H1 (cell line): ENCODE results near the gene RAD50. TPM values are rescaled to one million over a fixed set of nuclear protein-coding genes. Genes with fewer than 3 reads are reported as not detected.

Experiments used
- CTCF ChIA-PET: fragments of 300-600 bp; sonication (Branson Sonifier 250); formaldehyde crosslinking; loops from one replicate; lab custom pipeline; 2021; ENCODE audit not compliant: partially characterized antibody; lab: Charles Lee
- POLR2A ChIA-PET: fragments of 300-600 bp; sonication (Branson Sonifier 250); formaldehyde crosslinking; loops from one replicate; lab custom pipeline; 2021; ENCODE audit warnings: inconsistent platforms; ENCODE audit not compliant: partially characterized antibody; lab: Charles Lee
- DNase-seq, 2 experiments: peaks; one replicate each; pipeline versions ENCODE4 v3.0.0 to v3.0.0-alpha.2; 2010 to 2022; ENCODE audit warnings: low spot score in 2 of 2, low read depth in 1 of 2, mixed read lengths in 1 of 2
- FAIRE-seq: peaks from 2 replicates; lab custom pipeline; 2011; peaks lifted over from hg19 to GRCh38; lab: Jason Lieb, UNC
- H2AFZ ChIP-seq: 2 replicates; pipeline ENCODE4 v1.8.1; 2012; ENCODE audit warnings: low read length, inconsistent platforms
- H2AK5ac ChIP-seq: 2 replicates; pipeline ENCODE4 v1.6.1; 2013; ENCODE audit warnings: low read depth, low read length
- H2BK120ac ChIP-seq: replicated peaks from 2 replicates; pipeline ENCODE3; 2013; ENCODE audit warnings: low read depth, low read length, inconsistent platforms
- H2BK12ac ChIP-seq: 2 replicates; pipeline ENCODE4 v1.6.1; 2013; ENCODE audit warnings: low read depth, low read length
- H2BK15ac ChIP-seq: 2 replicates; pipeline ENCODE4 v1.6.1; 2013; ENCODE audit warnings: low read length
- H2BK20ac ChIP-seq: 2 replicates; pipeline ENCODE4 v1.6.1; 2013; ENCODE audit warnings: low read length
- H2BK5ac ChIP-seq: 2 replicates; pipeline ENCODE4 v1.6.1; 2013; ENCODE audit warnings: low read depth, low read length
- H3K14ac ChIP-seq: 2 replicates; pipeline ENCODE4 v1.6.1; 2013; ENCODE audit warnings: inconsistent platforms; ENCODE audit not compliant: insufficient read length
- H3K18ac ChIP-seq: 2 replicates; pipeline ENCODE4 v1.6.1; 2013; ENCODE audit warnings: low read length; ENCODE audit errors: extremely low read depth
- H3K23ac ChIP-seq: 2 replicates; pipeline ENCODE4 v1.6.1; 2013; ENCODE audit warnings: inconsistent platforms; ENCODE audit not compliant: insufficient read length
- H3K23me2 ChIP-seq: 2 replicates; pipeline ENCODE4 v1.6.1; 2013; ENCODE audit warnings: low read depth, low read length
- H3K27ac ChIP-seq: 2 replicates; pipeline ENCODE4 v1.6.1; 2011; ENCODE audit warnings: low read depth, low read length, inconsistent platforms
- H3K27me3 ChIP-seq, 4 experiments: replicated peaks in 1 of 4; 1 replicate in 1 of 4; 2 replicates in 3 of 4; pipeline versions ENCODE4 v1.6.1 to v1.8.1; 2011 to 2013; ENCODE audit warnings: low read length in 3 of 4, mild to moderate bottlenecking in 3 of 4, inconsistent platforms in 2 of 4, mixed read lengths in 2 of 4, moderate library complexity in 1 of 4; ENCODE audit not compliant: control insufficient read depth in 3 of 4, insufficient read depth in 3 of 4; ENCODE audit errors: extremely low read depth in 1 of 4
- H3K36me3 ChIP-seq, 4 experiments: 2 replicates each; pipeline versions ENCODE4 v1.6.1 to v1.8.1; 2011 to 2013; ENCODE audit warnings: mild to moderate bottlenecking in 4 of 4, low read length in 3 of 4, moderate library complexity in 2 of 4, control low read depth in 1 of 4, inconsistent platforms in 1 of 4; ENCODE audit not compliant: insufficient read depth in 4 of 4, control insufficient read depth in 2 of 4
- H3K4ac ChIP-seq: replicated peaks from 2 replicates; pipeline ENCODE3; 2013; ENCODE audit warnings: low read length, low read depth, mixed read lengths, inconsistent platforms; ENCODE audit not compliant: insufficient read length
- H3K4me1 ChIP-seq, 4 experiments: replicated peaks in 1 of 4; 1 replicate in 1 of 4; 2 replicates in 3 of 4; pipeline versions ENCODE4 v1.6.1 to v1.8.1; 2011 to 2013; ENCODE audit warnings: low read length in 3 of 4, inconsistent platforms in 2 of 4, mixed read lengths in 1 of 4; ENCODE audit not compliant: insufficient read depth in 4 of 4, control insufficient read depth in 3 of 4
- H3K4me2 ChIP-seq, 2 experiments: 2 replicates each; pipeline versions ENCODE4 v1.6.1 to v1.8.1; 2011 to 2013; ENCODE audit warnings: low read depth in 2 of 2, low read length in 2 of 2, control low read depth in 1 of 2, inconsistent platforms in 1 of 2, mild to moderate bottlenecking in 1 of 2; ENCODE audit not compliant: insufficient read depth in 1 of 2
- H3K4me3 ChIP-seq, 4 experiments: fragments of 200-600, 300-600 bp in 1 of 4; sonication (generic), shearing (Covaris generic), sonication (Bioruptor Twin) in 1 of 4; 2 replicates each; pipeline versions ENCODE4 v1.5.1 to v1.8.1; 2011 to 2016; ENCODE audit warnings: low read length in 4 of 4, low read depth in 3 of 4, control low read depth in 2 of 4, inconsistent platforms in 2 of 4, mild to moderate bottlenecking in 2 of 4, mixed read lengths in 1 of 4, moderate library complexity in 1 of 4; ENCODE audit not compliant: insufficient read depth in 2 of 4; ENCODE audit errors: extremely low read depth in 1 of 4
- H3K56ac ChIP-seq: replicated peaks from 2 replicates; pipeline ENCODE3; 2013; ENCODE audit warnings: low read depth, mild to moderate bottlenecking, mixed read lengths, low read length, inconsistent platforms; ENCODE audit not compliant: insufficient read length
- H3K79me1 ChIP-seq: 2 replicates; pipeline ENCODE4 v1.6.1; 2013; ENCODE audit warnings: low read depth, low read length, control low read depth
- H3K79me2 ChIP-seq, 2 experiments: 2 replicates each; pipeline versions ENCODE4 v1.6.1 to v1.8.1; 2012 to 2013; ENCODE audit warnings: low read length in 2 of 2, mild to moderate bottlenecking in 2 of 2, inconsistent platforms in 1 of 2; ENCODE audit not compliant: insufficient read depth in 2 of 2, control insufficient read depth in 1 of 2
- H3K9ac ChIP-seq, 4 experiments: replicated peaks in 1 of 4; 1 replicate in 1 of 4; 2 replicates in 3 of 4; pipeline versions ENCODE4 v1.6.1 to v1.8.1; 2011 to 2013; ENCODE audit warnings: low read depth in 3 of 4, low read length in 3 of 4, control low read depth in 2 of 4, mild to moderate bottlenecking in 2 of 4, moderate library complexity in 2 of 4, inconsistent platforms in 1 of 4; ENCODE audit errors: extremely low read depth in 1 of 4
- H3K9me3 ChIP-seq, 2 experiments: 2 replicates each; pipeline versions ENCODE4 v1.6.1 to v1.8.1; 2012 to 2013; ENCODE audit warnings: mild to moderate bottlenecking in 2 of 2, moderate library complexity in 2 of 2, control low read depth in 1 of 2, inconsistent platforms in 1 of 2, low read depth in 1 of 2, low read length in 1 of 2, mixed read lengths in 1 of 2; ENCODE audit not compliant: insufficient read depth in 2 of 2
- H4K20me1 ChIP-seq, 2 experiments: replicated peaks in 1 of 2; 2 replicates each; pipeline versions ENCODE3 to v1.8.1; 2011 to 2013; ENCODE audit warnings: inconsistent platforms in 2 of 2, low read length in 2 of 2, mild to moderate bottlenecking in 1 of 2; ENCODE audit not compliant: insufficient read depth in 2 of 2, control insufficient read depth in 1 of 2
- H4K5ac ChIP-seq: 2 replicates; pipeline ENCODE4 v1.6.1; 2013; ENCODE audit warnings: low read length, low read depth, mixed read lengths, inconsistent platforms; ENCODE audit not compliant: insufficient read length
- H4K8ac ChIP-seq: 2 replicates; pipeline ENCODE4 v1.8.0; 2013; ENCODE audit warnings: mild to moderate bottlenecking, moderate library complexity, low read length, inconsistent platforms; ENCODE audit not compliant: insufficient read depth; ENCODE audit errors: extremely low read depth
- H4K91ac ChIP-seq: replicated peaks from 2 replicates; pipeline ENCODE3; 2013; ENCODE audit warnings: low read length, mixed read lengths, inconsistent platforms; ENCODE audit not compliant: insufficient read length
- CBX8 ChIP-seq: fragments of 300-800, 300-1000 bp; sonication (generic); IDR thresholded peaks from 2 replicates; pipeline ENCODE4 v1.7.1; 2016; ENCODE audit warnings: low read depth, low read length, borderline replicate concordance
- CHD2 ChIP-seq: IDR thresholded peaks from 2 replicates; pipeline ENCODE4 v1.6.1; 2012; ENCODE audit warnings: low read length, improper control_type of control experiment
- GABPA ChIP-seq: IDR thresholded peaks from 2 replicates; pipeline ENCODE4 v1.6.1; 2011; ENCODE audit warnings: mild to moderate bottlenecking, low read length, moderate library complexity, borderline replicate concordance; ENCODE audit not compliant: insufficient read depth
- HDAC6 ChIP-seq: IDR thresholded peaks from one replicate; pipeline ENCODE4 v1.7.1; 2012; ENCODE audit warnings: low read depth, mild to moderate bottlenecking, inconsistent platforms, low read length, moderate library complexity
- POU5F1 ChIP-seq: IDR thresholded peaks from 2 replicates; pipeline ENCODE4 v1.6.1; 2011; ENCODE audit warnings: low read depth, mild to moderate bottlenecking, low read length, moderate library complexity
- RXRA ChIP-seq: IDR thresholded peaks from 2 replicates; pipeline ENCODE4 v1.6.1; 2011; ENCODE audit warnings: low read depth, mild to moderate bottlenecking, low read length, moderate library complexity; ENCODE audit not compliant: insufficient read depth
- SP2 ChIP-seq: IDR thresholded peaks from 2 replicates; pipeline ENCODE4 v1.6.1; 2012; ENCODE audit warnings: mild to moderate bottlenecking, low read length, inconsistent platforms
- SUZ12 ChIP-seq: fragments of 200-600 bp; sonication (generic); IDR thresholded peaks from 2 replicates; pipeline ENCODE4 v1.6.1; 2012; ENCODE audit warnings: mild to moderate bottlenecking, inconsistent platforms, low read length, moderate library complexity, mixed read lengths
- TBP ChIP-seq: IDR thresholded peaks from 2 replicates; pipeline ENCODE4 v1.6.1; 2011; ENCODE audit warnings: low read depth, low read length, improper control_type of control experiment
- TCF12 ChIP-seq: IDR thresholded peaks from 2 replicates; pipeline ENCODE4 v1.6.1; 2011; ENCODE audit warnings: low read depth, mild to moderate bottlenecking, low read length
- YY1 ChIP-seq: IDR thresholded peaks from 2 replicates; pipeline ENCODE4 v1.6.1; 2011; ENCODE audit warnings: low read depth, mild to moderate bottlenecking, low read length
- WGBS, 2 experiments: shearing (Covaris generic) in 1 of 2; methylation state at CpG; one replicate each; pipeline versions ENCODE4 v1.1.6 to v1.1.7; 2013 to 2015; ENCODE audit warnings: low lambda C conversion rate in 2 of 2, mixed read lengths in 2 of 2, inconsistent platforms in 1 of 2, low coverage in 1 of 2, missing lambda C conversion rate in 1 of 2; ENCODE audit not compliant: insufficient replicate concordance in 2 of 2, insufficient coverage in 1 of 2, insufficient read length in 1 of 2; ENCODE audit errors: extremely low coverage in 1 of 2, missing lambda C conversion rate in 1 of 2; 5-methylcytosine and 5-hydroxymethylcytosine counted together
- polyA plus RNA-seq, 7 experiments: library from polyadenylated mRNA; depleted of rRNA in 3 of 7; stranded (reverse) in 5 of 7; unstranded in 2 of 7; fragments of >200 nt in 5 of 7; fragments of 200-250 nt in 2 of 7; gene quantifications; 1 replicate in 5 of 7; 2 replicates in 1 of 7; 4 replicates in 1 of 7; pipeline versions ENCODE4 v1.2.1 to v1.2.3, GENCODE V29; 2011 to 2013; ENCODE audit warnings: missing spikeins in 2 of 7, mixed read lengths in 2 of 7
- total RNA-seq: library from RNA; stranded (reverse); fragmentation: NEBNext Ultra II Directional; extraction: Animal tissue kit (Norgen Biotek cat#: 25700); gene quantifications from 2 replicates; pipeline ENCODE4 v1.2.1, GENCODE V29; 2021
- TF ChIP-seq, protein P1 (sequence below): IDR thresholded peaks from 2 replicates; pipeline ENCODE4 v1.6.1; 2011; ENCODE audit warnings: low read depth, mild to moderate bottlenecking, low read length; ENCODE audit not compliant: insufficient read depth
- TF ChIP-seq, protein P2 (sequence below): IDR thresholded peaks from 2 replicates; pipeline ENCODE4 v1.6.1; 2011; ENCODE audit warnings: low read length, improper control_type of control experiment

Gene RAD50
- total and polyA plus RNA-seq, 2 of the 8 experiments (the other 6 are each of a cell fraction or from before 2014, with no cell fraction given): 10.1 to 39.4 TPM

DNA sequence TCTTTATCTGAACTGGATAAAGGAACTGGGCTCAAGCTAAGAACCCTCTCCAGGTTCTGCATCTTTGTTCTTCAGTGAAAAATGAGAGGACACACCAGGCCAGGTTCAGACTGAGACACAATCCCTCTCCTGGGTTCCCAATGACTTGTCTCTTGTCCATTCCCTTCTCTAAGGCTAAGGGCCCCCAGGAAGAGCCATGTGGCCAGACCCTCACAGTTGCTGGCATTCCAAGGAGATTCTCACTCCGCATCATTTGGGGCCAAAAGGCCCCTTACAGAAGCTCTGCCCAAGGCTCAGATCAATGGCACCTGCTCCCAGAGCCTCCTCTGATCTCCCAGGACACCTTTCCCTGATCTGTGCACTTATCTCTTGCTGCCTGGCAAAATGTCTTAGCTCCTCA lies 122.0 kb downstream of the RAD50 start:
- no peak for FAIRE-seq
- Histone ChIP-seq H3K56ac (no peak overlapping the region), H2BK15ac (no peak overlapping the region), H4K5ac (no peak overlapping the region), H3K14ac (no peak overlapping the region), H2BK20ac (no peak overlapping the region), H4K8ac (no peak overlapping the region), H2BK5ac (no peak overlapping the region), H2BK12ac (no peak overlapping the region), H3K9ac (no peak overlapping the region), H3K4ac (no peak overlapping the region), H3K18ac (no peak overlapping the region), H3K9me3 (no peaks in the 10 kb centered on the region), H3K23me2 (no peaks in the 10 kb centered on the region; the same call in 1 of the 2 replicates), H2AK5ac (no peak overlapping the region), H3K79me2 (no peaks in the 10 kb centered on the region), H2BK120ac (no peak overlapping the region), H2AFZ (no peak overlapping the region), H3K4me3 (no peak overlapping the region), H3K27ac (no peak overlapping the region), H4K91ac (no peak overlapping the region), H3K4me2 (no peak overlapping the region), H3K23ac (no peak overlapping the region), H3K4me1 (no peaks in the 10 kb centered on the region), H3K27me3 (no peaks in the 10 kb centered on the region), H4K20me1 (no peaks in the 10 kb centered on the region), H3K79me1 (no peaks in the 10 kb centered on the region), H3K36me3 (no peaks in the 10 kb centered on the region)
- TF ChIP-seq YY1: no peak
- no peak for TF ChIP-seq POU5F1
- no peak for TF ChIP-seq TCF12
- TF ChIP-seq SUZ12: no peak
- TF ChIP-seq, protein P1, sequence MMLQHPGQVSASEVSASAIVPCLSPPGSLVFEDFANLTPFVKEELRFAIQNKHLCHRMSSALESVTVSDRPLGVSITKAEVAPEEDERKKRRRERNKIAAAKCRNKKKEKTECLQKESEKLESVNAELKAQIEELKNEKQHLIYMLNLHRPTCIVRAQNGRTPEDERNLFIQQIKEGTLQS: no peak
- TF ChIP-seq HDAC6: no peak
- no peak for TF ChIP-seq SP2
- TF ChIP-seq TBP: no peak
- TF ChIP-seq CBX8: no peak
- TF ChIP-seq RXRA: no peak
- TF ChIP-seq GABPA: no peak
- TF ChIP-seq, protein P2, sequence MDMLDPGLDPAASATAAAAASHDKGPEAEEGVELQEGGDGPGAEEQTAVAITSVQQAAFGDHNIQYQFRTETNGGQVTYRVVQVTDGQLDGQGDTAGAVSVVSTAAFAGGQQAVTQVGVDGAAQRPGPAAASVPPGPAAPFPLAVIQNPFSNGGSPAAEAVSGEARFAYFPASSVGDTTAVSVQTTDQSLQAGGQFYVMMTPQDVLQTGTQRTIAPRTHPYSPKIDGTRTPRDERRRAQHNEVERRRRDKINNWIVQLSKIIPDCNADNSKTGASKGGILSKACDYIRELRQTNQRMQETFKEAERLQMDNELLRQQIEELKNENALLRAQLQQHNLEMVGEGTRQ: no peak
- TF ChIP-seq CHD2: no peak
- no peak for DNase-seq
- WGBS, 2 experiments: 100% methylated on average over 1 of the region's 1 CpG; no CpG with 5 or more reads in 1 of the 2 experiments
- ChIA-PET CTCF (interaction anchor here (0.6 to 5.6 kb wide), 16 partner anchors 9 to 181 kb away, joined by 3 to 23 read pairs (median 4); partner anchors contain the start of gene IL13), POLR2A (no interaction called here)
